Liver (tissue), 9 donors: Measurements from ENCODE around the gene TSPAN5. TPM values are rescaled to one million over a fixed set of nuclear protein-coding genes. Genes with fewer than 3 reads are reported as not detected.
"Not testable (repeated sequence)": the region's sequence is repeated elsewhere in the genome, so short reads cannot be mapped to it uniquely, and the experiment has no call there.

ENCODE experiments used
- DNase-seq: peaks from one replicate; pipeline ENCODE4 v3.0.0-alpha.2; 2017; ENCODE audit warnings: low spot score
- H3K27ac ChIP-seq, 2 donors: one replicate each; pipeline ENCODE4 v1.7.0; 2013; ENCODE audit warnings: inconsistent platforms in 2 of 2, low read length in 2 of 2, control low read depth in 1 of 2, low read depth in 1 of 2, mild to moderate bottlenecking in 1 of 2
- H3K27me3 ChIP-seq, 4 donors: one replicate each; pipeline versions ENCODE4 v1.6.1 to v1.7.0; 2013; ENCODE audit warnings: low read length in 3 of 4, inconsistent platforms in 1 of 4, mild to moderate bottlenecking in 1 of 4, moderate library complexity in 1 of 4; ENCODE audit not compliant: control insufficient read depth in 4 of 4, insufficient read depth in 4 of 4
- H3K36me3 ChIP-seq, 4 donors: one replicate each; pipeline versions ENCODE4 v1.6.1 to v1.7.0; 2013; ENCODE audit warnings: low read length in 3 of 4, mild to moderate bottlenecking in 3 of 4, low read depth in 1 of 4, moderate library complexity in 1 of 4; ENCODE audit not compliant: control insufficient read depth in 4 of 4, insufficient read depth in 3 of 4
- H3K4me1 ChIP-seq, 4 donors: one replicate each; pipeline versions ENCODE4 v1.6.1 to v1.7.0; 2013; ENCODE audit warnings: low read length in 3 of 4, mild to moderate bottlenecking in 3 of 4, moderate library complexity in 1 of 4; ENCODE audit not compliant: control insufficient read depth in 4 of 4, insufficient read depth in 4 of 4
- H3K4me3 ChIP-seq, 3 donors: one replicate each; pipeline versions ENCODE4 v1.6.1 to v1.7.0; 2013; ENCODE audit warnings: low read length in 3 of 3, control low read depth in 1 of 3, low read depth in 1 of 3, mild to moderate bottlenecking in 1 of 3
- H3K9ac ChIP-seq, 2 donors: one replicate each; pipeline ENCODE4 v1.7.0; 2013; ENCODE audit warnings: low read length in 2 of 2, mild to moderate bottlenecking in 2 of 2, moderate library complexity in 2 of 2, control low read depth in 1 of 2, low read depth in 1 of 2
- H3K9me3 ChIP-seq, 4 donors: one replicate each; pipeline versions ENCODE4 v1.6.1 to v1.7.0; 2013; ENCODE audit warnings: low read length in 3 of 4; ENCODE audit not compliant: control insufficient read depth in 4 of 4
- ATF3 ChIP-seq: IDR thresholded peaks from 2 replicates; pipeline ENCODE4 v1.6.1; 2016; ENCODE audit warnings: antibody characterized with exemption
- CTCF ChIP-seq: fragments of 150-350 bp; IDR thresholded peaks from 2 replicates; pipeline ENCODE4 v1.5.1; 2017; ENCODE audit warnings: improper control_type of control experiment, low read depth, low read length; ENCODE audit not compliant: missing input control
- FOXA2 ChIP-seq: IDR thresholded peaks from 2 replicates; pipeline ENCODE4 v1.6.1; 2016; ENCODE audit warnings: antibody characterized with exemption
- GABPA ChIP-seq, 2 donors: IDR thresholded peaks in 1 of 2; conservative IDR thresholded peaks in 1 of 2; 2 replicates each; pipeline ENCODE4 v1.6.1; 2016; ENCODE audit warnings: antibody characterized with exemption in 2 of 2, mild to moderate bottlenecking in 1 of 2, moderate library complexity in 1 of 2
- HNF4G ChIP-seq: IDR thresholded peaks from 2 replicates; pipeline ENCODE4 v1.6.1; 2016; ENCODE audit warnings: antibody characterized with exemption
- JUND ChIP-seq, 2 donors: IDR thresholded peaks; 2 replicates each; pipeline ENCODE4 v1.6.1; 2016; ENCODE audit warnings: antibody characterized with exemption in 2 of 2
- MAX ChIP-seq: IDR thresholded peaks from 2 replicates; pipeline ENCODE4 v1.6.1; 2016; ENCODE audit warnings: antibody characterized with exemption
- RAD21 ChIP-seq, 2 donors: IDR thresholded peaks; 2 replicates each; pipeline ENCODE4 v1.6.1; 2016; ENCODE audit warnings: antibody characterized with exemption in 2 of 2, mild to moderate bottlenecking in 2 of 2
- RXRA ChIP-seq, 2 donors: IDR thresholded peaks; 2 replicates each; pipeline ENCODE4 v1.6.1; 2017 to 2018; ENCODE audit warnings: antibody characterized with exemption in 2 of 2, mild to moderate bottlenecking in 1 of 2
- SP1 ChIP-seq: IDR thresholded peaks from 2 replicates; pipeline ENCODE4 v1.6.1; 2018; ENCODE audit warnings: antibody characterized with exemption, mild to moderate bottlenecking
- TAF1 ChIP-seq: conservative IDR thresholded peaks from 2 replicates; pipeline ENCODE4 v1.6.1; 2016; ENCODE audit warnings: antibody characterized with exemption, mild to moderate bottlenecking
- YY1 ChIP-seq: IDR thresholded peaks from 2 replicates; pipeline ENCODE4 v1.6.1; 2016; ENCODE audit warnings: antibody characterized with exemption, mild to moderate bottlenecking
- ZBTB33 ChIP-seq: IDR thresholded peaks from 2 replicates; pipeline ENCODE4 v1.6.1; 2016; ENCODE audit warnings: antibody characterized with exemption
- WGBS: extraction: QIAGEN DNeasy Blood & Tissue Kit; methylation state at CpG from one replicate; pipeline ENCODE4 v1.1.7; 2013; 5-methylcytosine and 5-hydroxymethylcytosine counted together
- polyA plus RNA-seq, 2 donors: library from polyadenylated mRNA; stranded (reverse) in 1 of 2; unstranded in 1 of 2; fragments of 200-250 nt in 1 of 2; fragments of >200 nt in 1 of 2; fragmentation: Nextera tagmentation in 1 of 2; extraction: Ambion mirVana in 1 of 2; gene quantifications; one replicate each; pipeline versions ENCODE4 v1.2.1 to v1.2.3, GENCODE V29; 2013 to 2015
- total RNA-seq, 2 donors: library from RNA; depleted of rRNA; stranded (reverse); fragments of >200 nt; gene quantifications; one replicate each; pipeline ENCODE4 v1.2.3, GENCODE V29; 2014
- donor health status: healthy.
- donor health status: healthy.
- donor health status: healthy.
- donor health status: healthy.
- donor health status: healthy.

TSPAN5 gene
- total and polyA plus RNA-seq, 4 donors, result 0.36 to 54.0 (median 0.63) TPM

- H3K4me3 ChIP-seq, result no peak overlapping the region
Observed at GRCh38 chr4:98706200-98706813, 47.9 kb upstream of the TSPAN5 start.

GRCh38 chr4:98705586-98705985, 47.2 kb upstream of the TSPAN5 start:
- not testable (repeated sequence) for H3K27ac ChIP-seq, H3K9me3 ChIP-seq, H3K36me3 ChIP-seq, H3K4me1 ChIP-seq, H3K4me3 ChIP-seq, DNase-seq, H3K9ac ChIP-seq, H3K27me3 ChIP-seq
- whole genome bisulfite sequencing, result 86% methylated on average over 3 of the region's 3 CpGs

More at GRCh38 chr4:98706200-98706813, 47.9 kb upstream of the TSPAN5 start:
- WGBS, result 82% methylated on average over 4 of the region's 4 CpGs
- Histone ChIP-seq H3K36me3 (no peaks in the 10 kb centered on the region), H3K27me3 (no peaks in the 10 kb centered on the region), H3K4me1 (no peaks in the 10 kb centered on the region), H3K9me3 (peaks cover 0 to 2% (median 0%) of the 10 kb centered on the region in 4 donors), H3K27ac (no peak overlapping the region), H3K9ac (no peak overlapping the region)
- DNase-seq, result no peak
- TF ChIP-seq TAF1 (no peak), GABPA (IDR thresholded peaks at IDR 0.05 in 1 of 2, conservative IDR thresholded peaks at IDR 0.05 in 1 of 2) (no peak), RAD21 (IDR thresholded peaks at IDR 0.05) (no peak), FOXA2 (no peak), YY1 (no peak), HNF4G (no peak), RXRA (IDR thresholded peaks at IDR 0.05) (no peak), CTCF (no peak), ZBTB33 (no peak), MAX (no peak), JUND (IDR thresholded peaks at IDR 0.05) (no peak), SP1 (no peak), ATF3 (no peak)

- TF ChIP-seq TAF1 (no peak), ZBTB33 (no peak), CTCF (no peak), RXRA (IDR thresholded peaks at IDR 0.05) (no peak)
- H3K9ac ChIP-seq, result no peak overlapping the region
- H3K27ac ChIP-seq, result no peak overlapping the region
- H3K4me3 ChIP-seq, result no peak overlapping the region
- WGBS, result 85% methylated on average over 3 of the region's 3 CpGs
- no peaks in the 10 kb centered on the region for H3K27me3 ChIP-seq
- no peaks in the 10 kb centered on the region for H3K36me3 ChIP-seq
- no peak for DNase-seq
- H3K9me3 ChIP-seq, result peaks cover 0 to 2% (median 0%) of the 10 kb centered on the region in 4 donors
- no peaks in the 10 kb centered on the region for H3K4me1 ChIP-seq
Observed at GRCh38 chr4:98700656-98701055, 42.2 kb upstream of the TSPAN5 start.
